Body of pancreas (tissue), 4 donors: ENCODE measurements around the gene CYSLTR2. TPM values are rescaled to one million over a fixed set of nuclear protein-coding genes. Genes with fewer than 3 reads are reported as not detected.

Experiments used
- ATAC-seq: fragments of 150-250 bp; one replicate; pipeline ENCODE4 v1.9.1; 2016
- DNase-seq, 4 donors: peaks; one replicate each; pipeline ENCODE4 v3.0.0-alpha.2; 2019
- H3K27ac ChIP-seq, 4 donors: fragments of 200-600 bp; sonication (generic); 1 replicate in 3 of 4; 2 replicates in 1 of 4; pipeline versions ENCODE4 v1.5.1 to v1.6.1; 2016 to 2019; ENCODE audit warnings: mild to moderate bottlenecking in 1 of 4, mixed read lengths in 1 of 4, moderate library complexity in 1 of 4
- H3K27me3 ChIP-seq, 2 donors: fragments of 200-600 bp; sonication (generic); one replicate each; pipeline ENCODE4 v1.6.0; 2016; ENCODE audit warnings: mild to moderate bottlenecking in 1 of 2
- H3K36me3 ChIP-seq, 2 donors: fragments of 200-600 bp; sonication (generic); replicated peaks in 1 of 2; 2 replicates each; pipeline ENCODE4 v1.5.1; 2016; ENCODE audit warnings: low read depth in 2 of 2; ENCODE audit not compliant: insufficient read depth in 1 of 2
- H3K4me1 ChIP-seq: fragments of 200-600 bp; sonication (generic); one replicate; pipeline ENCODE4 v1.6.0; 2016
- H3K4me3 ChIP-seq, 2 donors: fragments of 200-600 bp; sonication (generic); 1 replicate in 1 of 2; 2 replicates in 1 of 2; pipeline ENCODE4 v1.5.1; 2016 to 2019
- H3K9me3 ChIP-seq, 3 donors: fragments of 200-600 bp; sonication (generic); 1 replicate in 2 of 3; 2 replicates in 1 of 3; pipeline ENCODE4 v1.5.1; 2016
- POLR2A ChIP-seq, 3 donors: fragments of 450-650 bp; IDR thresholded peaks; one replicate each; pipeline ENCODE4 v1.6.1; 2016; ENCODE audit warnings: antibody characterized with exemption in 3 of 3, mild to moderate bottlenecking in 2 of 3
- WGBS, 2 donors: methylation state at CpG; one replicate each; pipeline ENCODE4 v1.1.5; 2017; 5-methylcytosine and 5-hydroxymethylcytosine counted together
- intact Hi-C: fragments of 100-400 bp; cut with DNase I; formaldehyde crosslinking; loops from one replicate; pipeline ENCODE4 v1.15.1; 2023
- total RNA-seq, 2 donors: library from RNA; depleted of rRNA; stranded (reverse); fragments of >200 nt; gene quantifications; one replicate each; pipeline ENCODE4 v1.1.0, GENCODE V29; 2016
- TF ChIP-seq, protein P1 (sequence below), 7 experiments: fragments of 450-650 bp in 4 of 7; fragments of 200-600 bp in 3 of 7; sonication (generic) in 3 of 7; IDR thresholded peaks; one replicate each; pipeline ENCODE4 v1.5.1; 2016 to 2019; ENCODE audit warnings: antibody characterized with exemption in 7 of 7

The CYSLTR2 gene
- total RNA-seq, 2 donors from 2014 or later = 0.52 TPM; not detected in 1

DNA sequence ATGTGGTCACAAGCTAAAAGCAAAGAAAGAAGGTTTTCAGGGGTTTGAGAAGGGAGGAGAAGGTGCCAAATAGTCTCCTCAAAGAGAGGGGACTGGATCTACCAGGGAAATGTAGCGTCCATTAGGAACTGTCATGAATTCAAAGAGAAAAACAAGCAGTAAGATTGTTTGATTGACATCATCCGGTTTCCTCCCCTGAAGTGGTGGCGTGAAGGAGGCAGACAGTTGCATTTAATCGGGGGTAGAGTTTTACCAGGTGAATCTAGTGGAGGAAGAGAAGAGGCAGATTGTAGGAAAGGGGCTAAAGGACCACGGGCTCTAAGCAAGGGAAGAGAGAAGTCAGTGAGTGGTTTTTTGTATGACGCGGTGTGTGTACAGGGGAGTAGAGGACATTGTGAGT, 13.0 kb upstream of the CYSLTR2 start:
- intact Hi-C loops = no loop called here
- Histone ChIP-seq H3K36me3 (no peaks in the 10 kb centered on the region), H3K4me1 (no peaks in the 10 kb centered on the region), H3K27ac (no peak overlapping the region), H3K9me3 (no peaks in the 10 kb centered on the region), H3K4me3 (no peak overlapping the region), H3K27me3 (no peaks in the 10 kb centered on the region)
- ATAC-seq (no peak), DNase-seq (no peak)
- TF ChIP-seq, protein P1, sequence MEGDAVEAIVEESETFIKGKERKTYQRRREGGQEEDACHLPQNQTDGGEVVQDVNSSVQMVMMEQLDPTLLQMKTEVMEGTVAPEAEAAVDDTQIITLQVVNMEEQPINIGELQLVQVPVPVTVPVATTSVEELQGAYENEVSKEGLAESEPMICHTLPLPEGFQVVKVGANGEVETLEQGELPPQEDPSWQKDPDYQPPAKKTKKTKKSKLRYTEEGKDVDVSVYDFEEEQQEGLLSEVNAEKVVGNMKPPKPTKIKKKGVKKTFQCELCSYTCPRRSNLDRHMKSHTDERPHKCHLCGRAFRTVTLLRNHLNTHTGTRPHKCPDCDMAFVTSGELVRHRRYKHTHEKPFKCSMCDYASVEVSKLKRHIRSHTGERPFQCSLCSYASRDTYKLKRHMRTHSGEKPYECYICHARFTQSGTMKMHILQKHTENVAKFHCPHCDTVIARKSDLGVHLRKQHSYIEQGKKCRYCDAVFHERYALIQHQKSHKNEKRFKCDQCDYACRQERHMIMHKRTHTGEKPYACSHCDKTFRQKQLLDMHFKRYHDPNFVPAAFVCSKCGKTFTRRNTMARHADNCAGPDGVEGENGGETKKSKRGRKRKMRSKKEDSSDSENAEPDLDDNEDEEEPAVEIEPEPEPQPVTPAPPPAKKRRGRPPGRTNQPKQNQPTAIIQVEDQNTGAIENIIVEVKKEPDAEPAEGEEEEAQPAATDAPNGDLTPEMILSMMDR (IDR thresholded peaks at IDR 0.05) = no peak
- no peak for TF ChIP-seq POLR2A (IDR thresholded peaks at IDR 0.05)
- WGBS, 2 donors = 87 to 89% methylated on average over 7 of the region's 7 CpGs

DNA sequence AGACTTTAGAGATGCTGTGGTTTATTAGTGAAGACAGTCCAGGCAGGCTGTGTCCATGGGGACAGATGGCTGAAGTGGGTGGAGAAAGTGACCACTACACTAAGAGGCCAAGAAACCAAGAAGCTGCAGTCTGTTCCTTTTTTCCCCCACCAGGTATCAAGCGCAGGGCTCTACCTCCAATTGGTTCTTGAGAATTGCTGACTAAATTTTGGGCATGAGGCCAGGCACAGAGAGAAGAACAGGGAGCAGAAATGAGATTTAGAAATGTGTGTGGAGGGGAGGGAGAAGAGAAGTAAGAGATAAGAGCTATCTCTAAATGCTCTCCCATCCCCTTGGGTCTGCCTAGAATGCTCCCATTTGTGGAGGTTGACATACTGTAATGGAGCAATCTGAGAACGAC, 12.3 kb upstream of the CYSLTR2 start:
- Histone ChIP-seq H3K9me3 (no peaks in the 10 kb centered on the region), H3K4me3 (no peak overlapping the region), H3K36me3 (no peaks in the 10 kb centered on the region), H3K27ac (no peak overlapping the region), H3K4me1 (no peaks in the 10 kb centered on the region), H3K27me3 (no peaks in the 10 kb centered on the region)
- 93 to 95% methylated on average over 2 of the region's 2 CpGs for WGBS, 2 donors
- DNase-seq = no peak
- no peak for ATAC-seq
- intact Hi-C loops = no loop called here
- TF ChIP-seq, protein P1 (IDR thresholded peaks at IDR 0.05) = no peak
- TF ChIP-seq POLR2A (IDR thresholded peaks at IDR 0.05) = no peak

DNA sequence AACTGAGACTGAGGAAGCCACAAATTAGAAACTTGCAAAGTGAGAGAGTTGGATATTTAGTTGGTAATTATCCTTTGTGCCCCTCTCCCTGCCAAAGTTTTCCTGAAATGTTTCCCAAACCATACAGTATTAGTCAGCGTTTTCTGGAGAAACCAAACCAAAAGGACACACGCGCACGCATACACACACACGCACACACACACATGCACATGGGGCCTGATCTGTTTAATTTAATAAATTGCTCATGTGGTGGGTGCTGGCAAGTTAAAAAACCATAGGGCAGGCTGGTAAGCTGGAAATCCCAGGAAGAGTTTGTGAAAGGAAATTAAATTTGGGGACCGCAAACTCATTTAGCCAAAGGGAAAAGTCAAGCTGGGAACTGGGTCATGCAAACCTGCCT, 11.7 kb upstream of the CYSLTR2 start:
- no peaks in the 10 kb centered on the region for H3K9me3 ChIP-seq
- no peaks in the 10 kb centered on the region for H3K27me3 ChIP-seq
- no peak overlapping the region for H3K4me3 ChIP-seq
- H3K27ac ChIP-seq = no peak overlapping the region
- DNase-seq (no peak), ATAC-seq (no peak)
- no peaks in the 10 kb centered on the region for H3K4me1 ChIP-seq
- TF ChIP-seq POLR2A (IDR thresholded peaks at IDR 0.05) = no peak
- TF ChIP-seq, protein P1 (IDR thresholded peaks at IDR 0.05) = no peak
- intact Hi-C loops = no loop called here
- 90 to 93% methylated on average over 6 of the region's 6 CpGs for WGBS, 2 donors
- H3K36me3 ChIP-seq = no peaks in the 10 kb centered on the region

DNA sequence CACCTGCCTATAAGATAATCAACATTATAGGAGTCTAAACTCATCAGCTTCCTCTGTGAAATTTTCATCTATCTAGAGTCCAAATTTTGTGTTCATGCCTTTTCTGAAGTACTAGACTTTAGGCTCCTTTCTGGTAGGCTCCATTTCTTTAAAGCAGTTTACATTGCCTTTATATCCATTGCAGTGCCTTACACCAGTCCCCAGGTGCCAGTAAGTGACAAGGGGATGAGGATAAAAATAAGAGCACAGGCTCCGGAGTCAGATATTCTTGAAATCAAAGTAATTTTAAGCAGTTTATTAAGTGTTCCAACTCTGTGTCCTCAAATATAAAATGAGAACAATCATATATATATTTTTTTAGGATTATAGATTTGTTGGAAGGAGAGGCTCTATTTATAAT, 10.6 kb upstream of the CYSLTR2 start:
- WGBS, 2 donors = 80 to 82% methylated on average over 1 of the region's 1 CpG
- no peak for ATAC-seq
- TF ChIP-seq POLR2A (IDR thresholded peaks at IDR 0.05) = no peak
- TF ChIP-seq, protein P1 (IDR thresholded peaks at IDR 0.05) = no peak
- Histone ChIP-seq H3K27me3 (no peaks in the 10 kb centered on the region), H3K4me1 (no peaks in the 10 kb centered on the region), H3K4me3 (no peak overlapping the region), H3K27ac (no peak overlapping the region), H3K36me3 (no peaks in the 10 kb centered on the region), H3K9me3 (no peaks in the 10 kb centered on the region)
- intact Hi-C loops = no loop called here
- no peak for DNase-seq

DNA sequence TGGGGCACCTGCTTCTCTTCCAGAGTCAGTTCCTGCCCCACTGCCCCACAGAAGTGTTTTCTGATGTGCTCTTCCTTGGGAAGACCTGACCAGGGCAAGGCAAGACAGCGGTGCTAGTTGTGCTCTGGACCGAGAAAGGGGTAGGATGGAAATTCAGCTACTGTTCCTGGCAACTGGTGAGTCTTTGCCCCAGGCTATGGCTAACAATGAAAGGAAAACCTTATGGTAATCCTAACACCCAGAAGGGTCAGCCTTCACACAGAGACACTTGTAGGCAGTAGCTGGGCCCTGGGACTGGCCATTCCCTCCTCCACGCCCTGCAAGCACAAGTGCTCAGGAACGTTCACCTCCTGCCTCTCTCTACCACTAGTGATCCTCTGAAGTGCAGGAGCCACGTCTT, 9.6 kb upstream of the CYSLTR2 start:
- Histone ChIP-seq H3K36me3 (no peaks in the 10 kb centered on the region), H3K9me3 (no peaks in the 10 kb centered on the region), H3K27ac (no peak overlapping the region), H3K4me3 (no peak overlapping the region), H3K4me1 (no peaks in the 10 kb centered on the region), H3K27me3 (no peaks in the 10 kb centered on the region)
- 84 to 88% methylated on average over 5 of the region's 5 CpGs for WGBS, 2 donors
- no peak for DNase-seq
- TF ChIP-seq POLR2A (IDR thresholded peaks at IDR 0.05) = no peak
- TF ChIP-seq, protein P1 (IDR thresholded peaks at IDR 0.05) = no peak
- ATAC-seq = no peak
- intact Hi-C loops = no loop called here
